NCI-H2107 treated with DMSO at 0.1 percent for 48 hours (cell line): ENCODE data around the gene LLGL2.

Source experiments
- DNase-seq: peaks from one replicate; lab custom pipeline; 2025; ENCODE audit not compliant: unreplicated experiment; lab: John Stamatoyannopoulos, UW

LLGL2 gene

GRCh38 chr17:75506134-75506533 is 19.4 kb upstream of the LLGL2 start:
- DNase-seq: no peak

- no peak for DNase-seq
Observed at GRCh38 chr17:75506888-75507287, 18.6 kb upstream of the LLGL2 start.

- no peak for DNase-seq
Observed at GRCh38 chr17:75507733-75508719, 17.5 kb upstream of the LLGL2 start.

- no peak for DNase-seq
Observed at GRCh38 chr17:75508931-75509361, 16.6 kb upstream of the LLGL2 start.

GRCh38 chr17:75509528-75510258 is 15.8 kb upstream of the LLGL2 start:
- no peak for DNase-seq

- no peak for DNase-seq
Observed at GRCh38 chr17:75511270-75511609, 14.3 kb upstream of the LLGL2 start.

GRCh38 chr17:75511610-75512575 is 13.6 kb upstream of the LLGL2 start:
- no peak for DNase-seq

- no peak for DNase-seq
Observed at GRCh38 chr17:75512926-75513640, 12.4 kb upstream of the LLGL2 start.

GRCh38 chr17:75513641-75514000 is 11.9 kb upstream of the LLGL2 start:
- DNase-seq: no peak

- DNase-seq: no peak
Observed at GRCh38 chr17:75514299-75514918, 11.1 kb upstream of the LLGL2 start.

GRCh38 chr17:75514919-75515495 is 10.5 kb upstream of the LLGL2 start:
- DNase-seq: no peak

GRCh38 chr17:75515496-75516254 is 9.8 kb upstream of the LLGL2 start, which contains the start of gene CASKIN2:
Gene CASKIN2, minus strand, starts transcription at chr17:75515537. Its CDS starts 1,733 bp downstream, at chr17:75513804.
- peak; percentile 72 for DNase-seq

GRCh38 chr17:75516255-75516618 is 9.3 kb upstream of the LLGL2 start, which contains the start of gene TSEN54:
Gene TSEN54, plus strand, starts transcription at chr17:75516528. Its CDS starts 33 bp downstream, at chr17:75516561.
- DNase-seq: peak; percentile 76

GRCh38 chr17:75516619-75517296 is 8.7 kb upstream of the LLGL2 start:
- DNase-seq: no peak

GRCh38 chr17:75517297-75517865 is 8.1 kb upstream of the LLGL2 start:
- no peak for DNase-seq

GRCh38 chr17:75518201-75518600 is 7.3 kb upstream of the LLGL2 start:
- no peak for DNase-seq

- DNase-seq: no peak
Observed at GRCh38 chr17:75518983-75519537, 6.4 kb upstream of the LLGL2 start.
